HG02571 (cell line): ENCODE results near the gene IL1RL1.

Source experiments
- ATAC-seq: cut with Tn5 transposase; IDR thresholded peaks from one replicate; pipeline ENCODE4 v1.9.1; 2021; ENCODE audit warnings: mild to moderate bottlenecking, moderate library complexity; ENCODE audit not compliant: unreplicated experiment

IL1RL1 gene

GRCh38 chr2:102366406-102367112 lies 55.2 kb downstream of the IL1RL1 start:
- no peak for ATAC-seq

- ATAC-seq, result no peak
Measured at GRCh38 chr2:102367331-102367971, 56.1 kb downstream of the IL1RL1 start.

GRCh38 chr2:102368461-102369109 lies 57.2 kb downstream of the IL1RL1 start:
- ATAC-seq, result no peak

GRCh38 chr2:102369866-102370265 lies 58.5 kb downstream of the IL1RL1 start:
- no peak for ATAC-seq

- no peak for ATAC-seq
Measured at GRCh38 chr2:102376052-102376591, 64.8 kb downstream of the IL1RL1 start.

- no peak for ATAC-seq
Measured at GRCh38 chr2:102383722-102384121, 72.4 kb downstream of the IL1RL1 start.

- no peak for ATAC-seq
Measured at GRCh38 chr2:102385522-102385921, 74.2 kb downstream of the IL1RL1 start.

GRCh38 chr2:102386004-102386403 lies 74.6 kb downstream of the IL1RL1 start:
- ATAC-seq, result no peak

- ATAC-seq, result no peak
Measured at GRCh38 chr2:102386867-102387541, 75.6 kb downstream of the IL1RL1 start.

- ATAC-seq, result no peak
Measured at GRCh38 chr2:102387763-102388546, 76.6 kb downstream of the IL1RL1 start.

- no peak for ATAC-seq
Measured at GRCh38 chr2:102391565-102391964, 80.2 kb downstream of the IL1RL1 start.

GRCh38 chr2:102392096-102392495 lies 80.7 kb downstream of the IL1RL1 start:
- no peak for ATAC-seq

- ATAC-seq, result no peak
Measured at GRCh38 chr2:102392942-102393341, 81.6 kb downstream of the IL1RL1 start.

GRCh38 chr2:102396012-102396411 lies 84.6 kb downstream of the IL1RL1 start:
- no peak for ATAC-seq

GRCh38 chr2:102397209-102397608 lies 85.8 kb downstream of the IL1RL1 start:
- no peak for ATAC-seq

GRCh38 chr2:102399499-102400141 lies 88.3 kb downstream of the IL1RL1 start:
- ATAC-seq, result no peak

GRCh38 chr2:102401456-102401855 lies 90.1 kb downstream of the IL1RL1 start:
- no peak for ATAC-seq
